Common myeloid progenitor, CD34-positive (primary cell): ENCODE measurements around the gene TTC21A. TPM values are rescaled to one million over a fixed set of nuclear protein-coding genes. Genes with fewer than 3 reads are reported as not detected.
"Not testable (repeated sequence)": the region's sequence is repeated elsewhere in the genome, so short reads cannot be mapped to it uniquely, and the experiment has no call there.

ENCODE experiments used
- CTCF ChIA-PET: fragments of 350-600 bp; sonication (Branson Sonifier 250); formaldehyde crosslinking; loops from one replicate; lab custom pipeline; 2021; ENCODE audit warnings: antibody characterized with exemption; lab: Charles Lee
- POLR2A ChIA-PET: fragments of 350-600 bp; sonication (Branson Sonifier 250); formaldehyde crosslinking; loops from one replicate; lab custom pipeline; 2021; ENCODE audit warnings: antibody characterized with exemption; lab: Charles Lee
- DNase-seq, 3 donors: peaks; one replicate each; pipeline versions ENCODE4 v3.0.0 to v3.0.0-alpha.2; 2013
- H3K27ac ChIP-seq, 2 experiments: 1 replicate in 1 of 2; 2 replicates in 1 of 2; pipeline ENCODE4 v1.7.0; 2013; ENCODE audit warnings: inconsistent platforms in 2 of 2, low read length in 2 of 2, mild to moderate bottlenecking in 2 of 2, low read depth in 1 of 2, moderate library complexity in 1 of 2; ENCODE audit not compliant: severe bottlenecking in 2 of 2, insufficient read depth in 1 of 2, poor library complexity in 1 of 2
- H3K27me3 ChIP-seq, 5 experiments: replicated peaks in 2 of 5; 1 replicate in 3 of 5; 2 replicates in 2 of 5; pipeline versions ENCODE4 v1.6.1 to v1.7.0; 2013; ENCODE audit warnings: low read length in 4 of 5, mild to moderate bottlenecking in 2 of 5, moderate library complexity in 2 of 5, inconsistent platforms in 1 of 5; ENCODE audit not compliant: insufficient read depth in 5 of 5, control insufficient read depth in 4 of 5
- H3K36me3 ChIP-seq, 4 experiments: 1 replicate in 2 of 4; 2 replicates in 2 of 4; pipeline versions ENCODE4 v1.6.1 to v1.7.0; 2013; ENCODE audit warnings: low read length in 3 of 4, control low read depth in 1 of 4, mild to moderate bottlenecking in 1 of 4; ENCODE audit not compliant: control insufficient read depth in 4 of 4, insufficient read depth in 4 of 4
- H3K4me1 ChIP-seq, 4 experiments: 1 replicate in 3 of 4; 2 replicates in 1 of 4; pipeline versions ENCODE4 v1.6.1 to v1.7.1; 2013; ENCODE audit warnings: low read length in 3 of 4, mild to moderate bottlenecking in 3 of 4, control low read depth in 1 of 4, inconsistent platforms in 1 of 4, moderate library complexity in 1 of 4; ENCODE audit not compliant: control insufficient read depth in 4 of 4, insufficient read depth in 4 of 4; ENCODE audit errors: control extremely low read depth in 1 of 4
- H3K4me3 ChIP-seq, 7 experiments: 1 replicate in 4 of 7; 2 replicates in 3 of 7; pipeline versions ENCODE4 v1.5.1 to v1.7.0; 2013; ENCODE audit warnings: mild to moderate bottlenecking in 7 of 7, low read length in 6 of 7, moderate library complexity in 6 of 7, inconsistent platforms in 2 of 7, low read depth in 2 of 7, control low read depth in 1 of 7; ENCODE audit not compliant: insufficient read depth in 4 of 7, control insufficient read depth in 1 of 7; ENCODE audit errors: extremely low read depth in 1 of 7
- H3K9me3 ChIP-seq, 5 experiments: 1 replicate in 4 of 5; 2 replicates in 1 of 5; pipeline versions ENCODE4 v1.6.1 to v1.7.1; 2013; ENCODE audit warnings: low read length in 4 of 5, mild to moderate bottlenecking in 2 of 5, inconsistent platforms in 1 of 5, low read depth in 1 of 5, moderate library complexity in 1 of 5; ENCODE audit not compliant: control insufficient read depth in 4 of 5, insufficient read depth in 2 of 5; ENCODE audit errors: control extremely low read depth in 1 of 5
- WGBS: methylation state at CpG from one replicate; pipeline ENCODE4 v1.1.5; 2013; ENCODE audit not compliant: insufficient coverage; 5-methylcytosine and 5-hydroxymethylcytosine counted together
- polyA plus RNA-seq: library from polyadenylated mRNA; unstranded; fragments of 120-200 nt; gene quantifications from one replicate; pipeline ENCODE4 v1.2.1, GENCODE V29; 2013

The TTC21A gene, protein sequence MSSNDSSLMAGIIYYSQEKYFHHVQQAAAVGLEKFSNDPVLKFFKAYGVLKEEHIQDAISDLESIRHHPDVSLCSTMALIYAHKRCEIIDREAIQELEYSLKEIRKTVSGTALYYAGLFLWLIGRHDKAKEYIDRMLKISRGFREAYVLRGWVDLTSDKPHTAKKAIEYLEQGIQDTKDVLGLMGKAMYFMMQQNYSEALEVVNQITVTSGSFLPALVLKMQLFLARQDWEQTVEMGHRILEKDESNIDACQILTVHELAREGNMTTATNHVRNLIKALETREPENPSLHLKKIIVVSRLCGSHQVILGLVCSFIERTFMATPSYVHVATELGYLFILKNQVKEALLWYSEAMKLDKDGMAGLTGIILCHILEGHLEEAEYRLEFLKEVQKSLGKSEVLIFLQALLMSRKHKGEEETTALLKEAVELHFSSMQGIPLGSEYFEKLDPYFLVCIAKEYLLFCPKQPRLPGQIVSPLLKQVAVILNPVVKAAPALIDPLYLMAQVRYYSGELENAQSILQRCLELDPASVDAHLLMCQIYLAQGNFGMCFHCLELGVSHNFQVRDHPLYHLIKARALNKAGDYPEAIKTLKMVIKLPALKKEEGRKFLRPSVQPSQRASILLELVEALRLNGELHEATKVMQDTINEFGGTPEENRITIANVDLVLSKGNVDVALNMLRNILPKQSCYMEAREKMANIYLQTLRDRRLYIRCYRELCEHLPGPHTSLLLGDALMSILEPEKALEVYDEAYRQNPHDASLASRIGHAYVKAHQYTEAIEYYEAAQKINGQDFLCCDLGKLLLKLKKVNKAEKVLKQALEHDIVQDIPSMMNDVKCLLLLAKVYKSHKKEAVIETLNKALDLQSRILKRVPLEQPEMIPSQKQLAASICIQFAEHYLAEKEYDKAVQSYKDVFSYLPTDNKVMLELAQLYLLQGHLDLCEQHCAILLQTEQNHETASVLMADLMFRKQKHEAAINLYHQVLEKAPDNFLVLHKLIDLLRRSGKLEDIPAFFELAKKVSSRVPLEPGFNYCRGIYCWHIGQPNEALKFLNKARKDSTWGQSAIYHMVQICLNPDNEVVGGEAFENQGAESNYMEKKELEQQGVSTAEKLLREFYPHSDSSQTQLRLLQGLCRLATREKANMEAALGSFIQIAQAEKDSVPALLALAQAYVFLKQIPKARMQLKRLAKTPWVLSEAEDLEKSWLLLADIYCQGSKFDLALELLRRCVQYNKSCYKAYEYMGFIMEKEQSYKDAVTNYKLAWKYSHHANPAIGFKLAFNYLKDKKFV (N-terminal part only)
- polyA plus RNA-seq = 5.3 TPM

GRCh38 chr3:39107388-39108199 is at the start of gene TTC21A, which contains the start of gene GORASP1:
TTC21A (plus strand) TSS chr3:39107680; CDS start chr3:39107838, 158 bp downstream.
GORASP1 (minus strand) TSS chr3:39107627; CDS start chr3:39107541, 86 bp downstream.
- peak; percentile 80 to 89 (median 85) for DNase-seq
- Histone ChIP-seq H3K4me3 (peak within 1 kb of the TSS; percentile 73 to 94 (median 85)), H3K9me3 (no peaks in the 10 kb centered on the region), H3K27me3 (no peaks in the 10 kb centered on the region), H3K27ac (peak within 1 kb of the TSS; percentile 37 to 71), H3K36me3 (peaks cover 0 to 3% (median 0%) of the 10 kb centered on the region in 4 experiments), H3K4me1 (peaks cover 2 to 35% (median 25%) of the 10 kb centered on the region in 4 experiments)
- under 1% methylated on average over 74 of the region's 74 CpGs for whole genome bisulfite sequencing
- POLR2A ChIA-PET = interaction anchor here (1.0 to 1.5 kb wide), 3 partner anchors 18 to 35 kb away, joined by 3 to 4 read pairs (median 3); no protein-coding TSS in a partner anchor
- CTCF ChIA-PET = interaction anchor here (0.8 to 4.4 kb wide), 7 partner anchors 12 to 180 kb away, joined by 3 to 33 read pairs (median 6); no protein-coding TSS in a partner anchor

- H3K9me3 ChIP-seq, POLR2A ChIA-PET, H3K27me3 ChIP-seq, CTCF ChIA-PET, H3K36me3 ChIP-seq, H3K27ac ChIP-seq, H3K4me3 ChIP-seq, DNase-seq: not testable (repeated sequence)
- H3K4me1 ChIP-seq = peaks cover 0 to 12% (median 3%) of the 10 kb centered on the region in 4 experiments
- WGBS = no CpG with 5 or more reads among the region's 2 CpGs
Measured at GRCh38 chr3:39061228-39061627, 46.3 kb upstream of the TTC21A start.

DNA sequence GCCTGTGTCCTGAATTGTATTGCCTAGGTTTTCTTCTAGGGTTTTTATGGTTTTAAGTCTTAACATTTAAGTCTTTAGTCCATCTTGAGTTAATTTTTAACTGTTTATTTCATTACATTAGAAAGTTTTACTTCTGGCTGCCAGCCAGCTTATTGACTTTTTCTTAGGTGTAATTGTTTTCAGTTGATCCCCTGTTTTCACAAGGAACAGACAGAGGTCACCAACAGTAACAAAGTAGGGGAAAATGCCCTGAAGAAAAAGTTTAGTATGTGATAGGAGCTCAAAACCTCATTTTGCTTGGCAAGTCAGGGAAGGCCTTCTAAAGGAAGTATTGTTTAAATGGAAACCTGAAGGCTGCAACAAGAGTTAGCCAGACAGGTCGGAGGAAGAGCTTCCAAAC is 45.3 kb upstream of the TTC21A start:
- Histone ChIP-seq H3K27me3 (no peaks in the 10 kb centered on the region), H3K27ac (no peak overlapping the region), H3K4me1 (peaks cover 0 to 8% (median 3%) of the 10 kb centered on the region in 4 experiments), H3K4me3 (no peak overlapping the region), H3K36me3 (peaks cover 5 to 16% (median 9%) of the 10 kb centered on the region in 4 experiments), H3K9me3 (peaks cover 0 to 1% (median 0%) of the 10 kb centered on the region in 5 experiments)
- POLR2A ChIA-PET = no interaction called here
- WGBS = 100% methylated on average over 1 of the region's 1 CpG
- CTCF ChIA-PET = interaction anchor here (1.1 to 1.2 kb wide), 2 partner anchors 9 to 87 kb away, joined by 3 read pairs; no protein-coding TSS in a partner anchor
- no peak for DNase-seq

- peaks cover 0 to 1% (median 0%) of the 10 kb centered on the region in 5 experiments for H3K9me3 ChIP-seq
- no peak for DNase-seq
- CTCF ChIA-PET = interaction anchor here (1.1 to 1.2 kb wide), 2 partner anchors 9 to 86 kb away, joined by 3 read pairs; no protein-coding TSS in a partner anchor
- WGBS = 100% methylated on average over 3 of the region's 3 CpGs
- H3K4me1 ChIP-seq = peaks cover 0 to 8% (median 3%) of the 10 kb centered on the region in 4 experiments
- no peak overlapping the region for H3K27ac ChIP-seq
- H3K36me3 ChIP-seq = peaks cover 10 to 24% (median 13%) of the 10 kb centered on the region in 4 experiments
- POLR2A ChIA-PET = no interaction called here
- H3K27me3 ChIP-seq = no peaks in the 10 kb centered on the region
- H3K4me3 ChIP-seq = no peak overlapping the region
Measured at GRCh38 chr3:39063143-39063542, 44.3 kb upstream of the TTC21A start.

GRCh38 chr3:39064646-39065045 is 42.8 kb upstream of the TTC21A start:
- H3K36me3 ChIP-seq = peaks cover 10 to 33% (median 15%) of the 10 kb centered on the region in 4 experiments
- POLR2A ChIA-PET = no interaction called here

More at GRCh38 chr3:39064646-39065045, 42.8 kb upstream of the TTC21A start:
- H3K4me1 ChIP-seq = peaks cover 0 to 8% (median 3%) of the 10 kb centered on the region in 4 experiments
- 100% methylated on average over 1 of the region's 1 CpG for WGBS
- CTCF ChIA-PET = interaction anchor here (1.6 to 2.3 kb wide), 3 partner anchors 8 to 34 kb away, joined by 3 to 8 read pairs (median 5); no protein-coding TSS in a partner anchor
- no peak for DNase-seq
- H3K27me3 ChIP-seq = no peaks in the 10 kb centered on the region
- H3K27ac ChIP-seq = peak overlapping the region in 1 of 2 experiments; percentile 10
- H3K9me3 ChIP-seq = peaks cover 0 to 1% (median 0%) of the 10 kb centered on the region in 5 experiments
- no peak overlapping the region for H3K4me3 ChIP-seq
